DMS114 treated with DMSO at 0.1 percent for 48 hours (cell line): ENCODE results near the gene CASZ1.

Experiments used
- DNase-seq: peaks from one replicate; lab custom pipeline; 2025; ENCODE audit not compliant: unreplicated experiment; lab: John Stamatoyannopoulos, UW

The CASZ1 gene

GRCh38 chr1:10796029-10796944 is at the start of gene CASZ1:
Gene CASZ1, minus strand, starts transcription at chr1:10796646. Its CDS starts 102,757 bp downstream, at chr1:10693889.
- DNase-seq: peak; percentile 88

GRCh38 chr1:10843697-10844096 is 47.3 kb upstream of the CASZ1 start:
- no peak for DNase-seq

- no peak for DNase-seq
These were observed 44.7 kb upstream of the CASZ1 start for GRCh38 chr1:10841118-10841517.

DNA sequence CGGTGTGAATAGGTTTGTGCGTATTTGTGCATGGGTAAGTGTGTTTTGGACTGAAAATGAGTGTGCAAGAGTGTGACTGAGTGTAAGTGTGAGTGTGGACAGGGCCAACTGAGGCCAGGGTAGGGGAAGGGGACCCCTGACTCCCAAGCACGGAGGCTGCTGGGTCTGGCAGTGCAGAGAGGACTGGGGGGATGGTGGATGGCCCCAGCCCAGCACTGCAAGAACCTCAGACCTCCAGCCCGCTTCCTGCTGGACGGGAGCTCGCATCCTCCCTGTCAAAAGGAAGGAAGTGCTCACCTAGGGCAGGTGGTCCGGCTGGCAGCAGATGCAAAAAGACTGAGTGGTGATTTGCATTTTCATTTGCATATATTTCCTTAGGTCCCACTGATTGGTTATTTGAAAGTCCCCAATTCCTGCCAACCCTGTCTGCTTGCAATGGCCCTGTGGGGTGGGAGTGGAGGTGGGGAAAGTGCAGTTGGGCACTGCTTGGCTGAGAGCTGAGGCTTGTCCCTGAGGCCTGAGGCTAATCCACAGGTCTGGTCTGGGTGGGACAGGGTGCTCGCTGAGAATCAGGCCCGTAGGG is 42.8 kb upstream of the CASZ1 start:
- DNase-seq: no peak

GRCh38 chr1:10838541-10838940 is 42.1 kb upstream of the CASZ1 start:
- DNase-seq: no peak

DNA sequence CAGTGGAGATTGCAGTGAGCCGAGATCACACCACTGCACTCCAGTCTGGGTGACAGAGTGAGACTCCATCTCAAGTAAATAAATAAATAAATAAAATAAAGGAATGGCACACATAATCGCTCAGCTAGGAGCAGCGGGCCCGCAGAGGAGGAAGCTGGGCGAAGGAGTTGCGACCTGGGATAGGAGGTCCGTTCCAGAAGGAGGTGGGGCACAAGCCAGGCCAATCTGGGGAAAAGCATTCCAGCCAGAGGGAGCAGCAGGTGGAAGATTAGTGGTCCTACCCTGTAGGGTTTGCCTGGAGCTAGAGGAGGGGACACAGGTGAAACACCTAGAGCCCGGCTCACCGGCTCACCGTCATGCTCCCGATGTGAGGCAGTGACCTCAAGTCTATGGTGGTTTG is 40.3 kb upstream of the CASZ1 start:
- DNase-seq: no peak

DNA sequence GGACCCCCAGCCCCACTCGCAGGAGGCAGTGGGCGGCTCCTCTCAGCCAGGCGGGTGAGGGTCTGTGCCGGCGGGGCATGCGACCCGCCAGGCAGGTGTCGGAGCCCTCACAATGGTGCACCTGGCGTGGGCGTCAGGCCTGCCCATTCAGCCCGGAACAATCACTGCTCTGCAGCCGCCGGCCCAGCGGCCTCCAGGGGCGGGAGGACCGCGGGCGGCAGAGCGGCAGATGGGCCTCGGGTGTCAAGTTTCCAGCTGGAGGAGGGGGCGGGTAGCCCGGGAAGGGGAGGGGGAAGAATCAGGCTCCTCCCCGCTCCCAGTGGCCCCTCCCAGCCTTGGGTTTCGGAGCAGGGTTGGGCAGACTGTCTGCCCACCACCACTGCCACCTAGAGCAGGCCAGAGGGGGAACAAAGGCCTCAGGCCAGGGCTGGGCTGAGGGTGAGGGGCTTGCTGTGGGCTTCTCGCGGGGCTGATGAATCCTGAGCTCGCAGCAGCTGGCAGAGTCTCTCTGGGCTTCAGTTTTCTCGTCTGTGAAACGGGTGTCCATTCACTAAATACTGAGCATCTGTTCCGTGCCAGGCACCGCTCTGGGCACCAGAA is 39.5 kb upstream of the CASZ1 start:
- no peak for DNase-seq

- no peak for DNase-seq
These were observed 39.0 kb upstream of the CASZ1 start for GRCh38 chr1:10835421-10835820.

GRCh38 chr1:10834770-10835412 is 38.4 kb upstream of the CASZ1 start:
- no peak for DNase-seq

DNA sequence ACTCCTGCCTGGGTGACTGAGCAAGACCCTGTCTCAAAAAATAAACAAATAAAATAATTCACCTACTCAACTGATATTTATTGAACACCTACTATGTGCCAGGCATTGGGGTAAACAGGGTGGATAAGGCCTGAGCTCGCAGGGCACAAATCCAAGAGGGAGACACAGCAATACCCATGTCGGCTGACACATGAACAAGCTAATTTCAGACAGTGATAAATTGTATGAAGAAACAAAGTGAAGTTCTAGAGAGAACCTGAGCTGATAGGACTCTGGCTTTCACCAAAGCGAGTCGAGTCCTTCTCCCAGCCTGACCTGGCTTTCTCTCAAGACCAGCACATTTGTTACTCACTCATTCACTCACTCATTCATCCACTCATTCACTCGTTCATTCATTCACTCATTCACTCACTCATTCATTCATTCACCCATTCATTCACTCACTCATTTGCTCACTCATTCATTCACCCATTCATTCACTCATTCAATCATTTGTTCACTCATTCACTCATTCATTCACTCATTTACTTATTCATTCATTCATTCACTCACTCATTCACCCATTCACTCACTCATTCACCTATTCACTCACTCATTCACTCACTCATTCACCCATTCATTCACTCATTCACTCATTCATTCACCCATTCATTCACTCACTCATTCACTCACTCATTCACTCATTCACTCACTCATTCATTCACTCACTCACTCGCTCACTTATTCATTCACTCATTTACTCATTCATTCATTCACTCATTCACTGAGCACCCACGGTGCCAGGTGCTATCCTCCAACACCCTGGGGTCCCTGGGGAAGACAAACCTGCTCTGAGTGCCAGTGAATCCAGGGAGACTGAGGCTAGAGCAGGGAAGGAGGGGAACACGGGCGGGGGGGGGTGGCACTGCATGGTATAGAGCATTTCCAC is 37.4 kb upstream of the CASZ1 start:
- no peak for DNase-seq

- DNase-seq: no peak
These were observed 36.3 kb upstream of the CASZ1 start for GRCh38 chr1:10832703-10833102.

- DNase-seq: no peak
These were observed 34.7 kb upstream of the CASZ1 start for GRCh38 chr1:10830961-10831668.

- no peak for DNase-seq
These were observed 33.6 kb upstream of the CASZ1 start for GRCh38 chr1:10829965-10830515.

- no peak for DNase-seq
These were observed 32.8 kb upstream of the CASZ1 start for GRCh38 chr1:10829067-10829818.

- no peak for DNase-seq
These were observed 31.2 kb upstream of the CASZ1 start for GRCh38 chr1:10827377-10828333.

DNA sequence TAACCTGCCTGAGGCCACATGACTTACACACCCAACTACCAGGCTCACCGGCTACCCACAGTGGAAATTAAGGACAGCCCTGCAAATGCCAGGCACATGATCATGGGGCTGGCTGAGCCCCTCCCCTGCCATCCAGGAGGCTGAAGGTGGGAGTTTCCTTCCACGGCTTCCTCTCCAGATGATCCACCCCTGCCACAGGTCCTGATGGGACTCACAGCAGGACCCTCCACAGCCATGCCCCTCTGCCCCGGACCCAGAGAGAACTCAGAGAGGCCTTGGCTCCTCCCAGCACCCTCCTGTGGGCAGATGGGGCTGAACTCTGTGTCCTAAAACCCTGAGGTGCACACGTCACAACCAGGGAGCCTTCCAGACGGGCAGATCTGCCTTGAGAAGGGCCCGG is 29.1 kb upstream of the CASZ1 start:
- no peak for DNase-seq

- DNase-seq: no peak
These were observed 28.5 kb upstream of the CASZ1 start for GRCh38 chr1:10824821-10825540.
